Spleen (tissue), 7 donors: Measurements from ENCODE around the gene GAS6.

Experiments
- CTCF ChIP-seq, 11 experiments: fragments of 200-600 bp in 7 of 11; fragments of 450-650 bp in 4 of 11; sonication (generic) in 4 of 11; IDR thresholded peaks in 8 of 11; conservative IDR thresholded peaks in 3 of 11; 1 replicate in 7 of 11; 2 replicates in 4 of 11; pipeline versions ENCODE4 v1.4.0 to v1.8.0; 2016 to 2021; ENCODE audit warnings: antibody characterized with exemption in 11 of 11, inconsistent platforms in 4 of 11, mild to moderate bottlenecking in 1 of 11
- POLR2A ChIP-seq, 3 donors: fragments of 450-650 bp; IDR thresholded peaks; one replicate each; pipeline ENCODE4 v1.5.1; 2017; ENCODE audit warnings: antibody characterized with exemption in 3 of 3, mild to moderate bottlenecking in 1 of 3
- donor health status: DM: no; HTN: no; CAD: no; lungs with moderate emphysema.
- donor health status: DM: no; HTN: no; CAD: no.
- donor health status: DM: no; HTN: no; CAD: no.

GRCh38 chr13:113788413-113789135, 75.3 kb downstream of the GAS6 start:
- no peak for TF ChIP-seq CTCF (IDR thresholded peaks at IDR 0.05 in 8 of 11, conservative IDR thresholded peaks at IDR 0.05 in 3 of 11)
- TF ChIP-seq POLR2A (IDR thresholded peaks at IDR 0.05), result no peak
